HG03558 (cell line): ENCODE measurements around the gene EML2.

Experiments
- ATAC-seq: cut with Tn5 transposase; IDR thresholded peaks from one replicate; pipeline ENCODE4 v1.9.1; 2021; ENCODE audit warnings: moderate number of reproducible peaks; ENCODE audit not compliant: unreplicated experiment; ENCODE audit errors: extremely low read depth

The EML2 gene

DNA sequence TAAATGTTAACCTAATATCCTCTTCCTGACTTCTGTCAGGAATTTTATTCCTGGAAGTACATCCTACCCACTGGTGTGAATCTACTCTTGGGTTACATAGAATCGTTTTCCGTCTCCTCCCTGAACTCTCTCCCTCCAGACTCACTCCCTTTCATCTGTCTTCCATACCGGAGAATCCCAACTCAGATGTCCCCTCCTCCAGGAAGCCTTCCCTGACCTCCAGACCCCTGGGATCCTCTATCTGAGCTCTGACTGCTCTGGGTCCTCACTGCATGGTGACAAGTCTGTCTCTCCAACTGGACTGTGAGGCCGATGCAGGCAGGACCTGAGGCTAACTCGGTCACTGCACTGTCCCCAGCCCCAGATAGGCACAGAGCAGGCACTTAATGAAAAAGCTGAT, 79.2 kb downstream of the EML2 start:
- no peak for ATAC-seq
